ENCODE results near the gene PAK4. TPM values are rescaled to one million over a fixed set of nuclear protein-coding genes. Genes with fewer than 3 reads are reported as not detected.

Gene PAK4
- total and polyA plus RNA-seq, 9 of the 15 experiments (the other 6 are each of a cell fraction or from before 2014, with no cell fraction given) = 0.21 to 33.5 (median 5.8) TPM

GRCh38 chr19:39125554-39126311 is at the start of gene PAK4 (continued):
- TF ChIP-seq FOXM1 (IDR thresholded peaks at IDR 0.05; ENCODE audit: low read depth) (peak; percentile 98), FOXM1 (CRISPR knock-in tag; IDR thresholded peaks at IDR 0.05; ENCODE audit: low read depth) (peak; percentile 44; the same call in 1 of the 2 replicates), E2F4 (CRISPR knock-in tag; IDR thresholded peaks at IDR 0.05; ENCODE audit: low read depth) (peak; percentile 50; the same call in 1 of the 2 replicates), ZBTB40 (IDR thresholded peaks at IDR 0.05) (0 out of 2 replicates have a peak, but pooled peaks have one; percentile 25), ZBTB40 (CRISPR knock-in tag; IDR thresholded peaks at IDR 0.05) (no peak), KDM5B (IDR thresholded peaks at IDR 0.05; ENCODE audit: insufficient replicate concordance, low read depth, low read length) (peak; percentile 84), RAD21 (CRISPR knock-in tag; conservative IDR thresholded peaks at IDR 0.05 in 1 of 2, IDR thresholded peaks at IDR 0.05 in 1 of 2) (no peak), RBBP5 (IDR thresholded peaks at IDR 0.05; ENCODE audit: borderline replicate concordance, insufficient read depth, low read length, poor library complexity, severe bottlenecking) (peak; percentile 88), ETV5 (CRISPR knock-in tag; IDR thresholded peaks at IDR 0.05; ENCODE audit: low read depth) (peak; percentile 85)
